Adrenal gland (tissue), 5 donors: ENCODE measurements around the gene BCAS4.

Source experiments
- CTCF ChIP-seq, 6 experiments: fragments of 450-650 bp in 4 of 6; fragments of 200-600 bp in 2 of 6; sonication (generic) in 1 of 6; IDR thresholded peaks; 1 replicate in 5 of 6; 2 replicates in 1 of 6; pipeline versions ENCODE4 v1.5.1 to v1.8.0; 2016 to 2021; ENCODE audit warnings: antibody characterized with exemption in 6 of 6, mild to moderate bottlenecking in 2 of 6, moderate library complexity in 1 of 6
- POLR2A ChIP-seq, 2 donors: fragments of 450-650 bp; IDR thresholded peaks; one replicate each; pipeline ENCODE4 v1.6.1; 2017; ENCODE audit warnings: antibody characterized with exemption in 2 of 2, mild to moderate bottlenecking in 2 of 2, moderate library complexity in 1 of 2
- donor health status: DM: no; HTN: no; CAD: no.

GRCh38 chr20:50798650-50799049 lies 3.8 kb downstream of the BCAS4 start:
- no peak for TF ChIP-seq CTCF (IDR thresholded peaks at IDR 0.05)
- TF ChIP-seq POLR2A (IDR thresholded peaks at IDR 0.05), result no peak
